HG03066 (cell line): ENCODE results near the gene UMAD1.
"Not testable (repeated sequence)": the region's sequence is repeated elsewhere in the genome, so short reads cannot be mapped to it uniquely, and the experiment has no call there.

Experiments
- ATAC-seq: cut with Tn5 transposase; IDR thresholded peaks from one replicate; pipeline ENCODE4 v1.9.1; 2021; ENCODE audit warnings: low read depth; ENCODE audit not compliant: unreplicated experiment

UMAD1 gene

GRCh38 chr7:7651479-7651878, 10.9 kb downstream of the UMAD1 start:
- ATAC-seq = no peak

GRCh38 chr7:7652798-7653540, 12.4 kb downstream of the UMAD1 start:
- no peak for ATAC-seq

GRCh38 chr7:7653593-7654187, 13.1 kb downstream of the UMAD1 start:
- no peak for ATAC-seq

- no peak for ATAC-seq
Observed at GRCh38 chr7:7654964-7655715, 14.6 kb downstream of the UMAD1 start.

- ATAC-seq = not testable (repeated sequence)
Observed at GRCh38 chr7:7656459-7656858, 15.9 kb downstream of the UMAD1 start.

GRCh38 chr7:7662527-7662926, 22.0 kb downstream of the UMAD1 start:
- no peak for ATAC-seq

GRCh38 chr7:7664291-7664690, 23.7 kb downstream of the UMAD1 start:
- ATAC-seq = no peak

- no peak for ATAC-seq
Observed at GRCh38 chr7:7665031-7665430, 24.5 kb downstream of the UMAD1 start.

- ATAC-seq = no peak
Observed at GRCh38 chr7:7667187-7667586, 26.6 kb downstream of the UMAD1 start.

- no peak for ATAC-seq
Observed at GRCh38 chr7:7668706-7669105, 28.2 kb downstream of the UMAD1 start.

- ATAC-seq = no peak
Observed at GRCh38 chr7:7670490-7670889, 29.9 kb downstream of the UMAD1 start.

- ATAC-seq = no peak
Observed at GRCh38 chr7:7671361-7671760, 30.8 kb downstream of the UMAD1 start.

GRCh38 chr7:7672545-7673239, 32.1 kb downstream of the UMAD1 start:
- ATAC-seq = no peak

GRCh38 chr7:7673240-7673550, 32.6 kb downstream of the UMAD1 start:
- no peak for ATAC-seq

- ATAC-seq = no peak
Observed at GRCh38 chr7:7675686-7676085, 35.1 kb downstream of the UMAD1 start.

- ATAC-seq = not testable (repeated sequence)
Observed at GRCh38 chr7:7679640-7680039, 39.1 kb downstream of the UMAD1 start.

- ATAC-seq = no peak
Observed at GRCh38 chr7:7681191-7681935, 40.8 kb downstream of the UMAD1 start.

GRCh38 chr7:7681936-7682329, 41.4 kb downstream of the UMAD1 start:
- ATAC-seq = no peak

GRCh38 chr7:7682861-7683260, 42.3 kb downstream of the UMAD1 start:
- no peak for ATAC-seq

GRCh38 chr7:7686811-7687508, 46.4 kb downstream of the UMAD1 start:
- ATAC-seq = no peak
